ENCODE measurements around the gene LRRC45.

- TF ChIP-seq CTCF (IDR thresholded peaks at IDR 0.05; ENCODE audit: low read depth, low read length) (no peak), EZH2phosphoT487 (IDR thresholded peaks at IDR 0.05; ENCODE audit: low read depth) (no peak)
Measured at GRCh38 chr17:82065193-82065637, 42.1 kb downstream of the LRRC45 start.
